ENCODE results near the gene LUZP2.

GRCh38 chr11:24828938-24829605, 332.2 kb downstream of the LUZP2 start:
- no peak for TF ChIP-seq EZH2 (IDR thresholded peaks at IDR 0.05; ENCODE audit: low read length)
- TF ChIP-seq, protein P1, sequence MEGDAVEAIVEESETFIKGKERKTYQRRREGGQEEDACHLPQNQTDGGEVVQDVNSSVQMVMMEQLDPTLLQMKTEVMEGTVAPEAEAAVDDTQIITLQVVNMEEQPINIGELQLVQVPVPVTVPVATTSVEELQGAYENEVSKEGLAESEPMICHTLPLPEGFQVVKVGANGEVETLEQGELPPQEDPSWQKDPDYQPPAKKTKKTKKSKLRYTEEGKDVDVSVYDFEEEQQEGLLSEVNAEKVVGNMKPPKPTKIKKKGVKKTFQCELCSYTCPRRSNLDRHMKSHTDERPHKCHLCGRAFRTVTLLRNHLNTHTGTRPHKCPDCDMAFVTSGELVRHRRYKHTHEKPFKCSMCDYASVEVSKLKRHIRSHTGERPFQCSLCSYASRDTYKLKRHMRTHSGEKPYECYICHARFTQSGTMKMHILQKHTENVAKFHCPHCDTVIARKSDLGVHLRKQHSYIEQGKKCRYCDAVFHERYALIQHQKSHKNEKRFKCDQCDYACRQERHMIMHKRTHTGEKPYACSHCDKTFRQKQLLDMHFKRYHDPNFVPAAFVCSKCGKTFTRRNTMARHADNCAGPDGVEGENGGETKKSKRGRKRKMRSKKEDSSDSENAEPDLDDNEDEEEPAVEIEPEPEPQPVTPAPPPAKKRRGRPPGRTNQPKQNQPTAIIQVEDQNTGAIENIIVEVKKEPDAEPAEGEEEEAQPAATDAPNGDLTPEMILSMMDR (optimal IDR thresholded peaks at IDR 0.05 in 1 of 3, IDR thresholded peaks at IDR 0.05 in 1 of 3, conservative IDR thresholded peaks at IDR 0.05 in 1 of 3; ENCODE audit: extremely low read depth in 1 of 3, insufficient read depth in 2 of 3, low read length in 3 of 3) = no peak
